GM12874 (cell line): Measurements from ENCODE around the gene AIRE.

Experiments
- TF ChIP-seq, protein P1 (sequence below): IDR thresholded peaks from 2 replicates; pipeline ENCODE4 v1.5.1; 2011; ENCODE audit warnings: low read depth, mild to moderate bottlenecking, control low read depth, low read length, moderate library complexity; ENCODE audit not compliant: insufficient read depth

AIRE gene

DNA sequence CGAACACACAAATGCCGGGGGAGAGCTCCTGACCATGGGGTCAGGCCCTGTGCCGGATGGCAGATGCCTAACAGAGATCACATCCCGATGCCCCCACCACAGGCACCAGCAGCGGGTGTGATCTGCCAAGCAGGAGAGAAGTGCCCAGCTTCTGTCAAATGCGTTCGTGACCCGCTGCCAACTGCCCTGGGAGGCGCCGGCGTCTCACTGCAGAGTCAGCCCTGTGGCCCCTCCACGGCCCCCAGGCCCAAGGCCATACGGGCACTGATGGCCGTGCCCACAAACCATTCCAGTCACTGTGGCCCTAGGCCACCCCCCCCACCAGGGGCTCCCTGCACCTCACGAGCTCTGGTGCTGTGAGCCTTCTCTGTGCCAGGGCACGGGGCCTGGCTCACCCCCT, 45.5 kb downstream of the AIRE start:
- TF ChIP-seq, protein P1, sequence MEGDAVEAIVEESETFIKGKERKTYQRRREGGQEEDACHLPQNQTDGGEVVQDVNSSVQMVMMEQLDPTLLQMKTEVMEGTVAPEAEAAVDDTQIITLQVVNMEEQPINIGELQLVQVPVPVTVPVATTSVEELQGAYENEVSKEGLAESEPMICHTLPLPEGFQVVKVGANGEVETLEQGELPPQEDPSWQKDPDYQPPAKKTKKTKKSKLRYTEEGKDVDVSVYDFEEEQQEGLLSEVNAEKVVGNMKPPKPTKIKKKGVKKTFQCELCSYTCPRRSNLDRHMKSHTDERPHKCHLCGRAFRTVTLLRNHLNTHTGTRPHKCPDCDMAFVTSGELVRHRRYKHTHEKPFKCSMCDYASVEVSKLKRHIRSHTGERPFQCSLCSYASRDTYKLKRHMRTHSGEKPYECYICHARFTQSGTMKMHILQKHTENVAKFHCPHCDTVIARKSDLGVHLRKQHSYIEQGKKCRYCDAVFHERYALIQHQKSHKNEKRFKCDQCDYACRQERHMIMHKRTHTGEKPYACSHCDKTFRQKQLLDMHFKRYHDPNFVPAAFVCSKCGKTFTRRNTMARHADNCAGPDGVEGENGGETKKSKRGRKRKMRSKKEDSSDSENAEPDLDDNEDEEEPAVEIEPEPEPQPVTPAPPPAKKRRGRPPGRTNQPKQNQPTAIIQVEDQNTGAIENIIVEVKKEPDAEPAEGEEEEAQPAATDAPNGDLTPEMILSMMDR, result no peak

- TF ChIP-seq, protein P1, result no peak
Measured at GRCh38 chr21:44331650-44332307, 46.1 kb downstream of the AIRE start.

- TF ChIP-seq, protein P1, result no peak
Measured at GRCh38 chr21:44332383-44332782, 46.7 kb downstream of the AIRE start.

GRCh38 chr21:44332965-44333364, 47.3 kb downstream of the AIRE start:
- TF ChIP-seq, protein P1, result no peak

DNA sequence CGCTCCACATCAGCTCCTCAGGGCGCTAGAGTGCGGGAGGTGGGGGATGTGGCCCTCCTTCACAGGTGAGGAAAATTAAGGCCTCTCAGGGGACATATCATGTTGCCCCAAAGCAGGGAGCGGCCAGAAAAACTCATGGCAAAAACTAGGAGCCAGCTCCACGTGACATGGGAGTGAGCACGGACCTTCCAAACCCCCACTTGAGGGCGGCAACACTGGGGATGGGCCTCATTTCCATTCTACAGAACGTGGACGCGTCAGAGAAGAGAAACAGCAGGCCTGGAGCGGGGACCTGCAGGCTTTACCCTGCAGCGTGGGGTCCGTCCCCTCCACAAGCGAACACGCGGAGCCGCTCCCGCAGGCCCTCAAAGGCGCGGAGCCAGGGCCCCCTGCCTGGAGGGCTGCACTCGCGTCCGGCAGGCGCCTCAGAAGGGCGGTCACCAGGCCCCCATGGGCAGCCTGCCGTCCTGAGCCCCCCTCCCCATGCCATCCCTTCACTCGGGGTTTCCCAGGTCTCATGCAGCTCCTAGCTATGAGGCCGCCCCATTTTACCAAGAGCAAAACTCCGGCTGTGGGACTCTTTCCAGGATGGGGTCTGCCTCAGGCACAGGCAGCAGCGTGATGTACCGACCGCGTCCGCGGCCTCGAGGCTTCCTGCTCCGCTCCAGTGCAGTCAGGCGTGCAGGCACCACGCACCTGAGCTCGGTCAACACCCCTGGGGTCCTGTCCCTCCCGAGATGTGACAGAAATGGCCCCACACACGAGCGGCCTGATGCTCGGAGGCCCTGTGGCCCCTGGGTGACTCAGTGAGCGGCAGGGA, 48.0 kb downstream of the AIRE start:
- TF ChIP-seq, protein P1, result no peak

DNA sequence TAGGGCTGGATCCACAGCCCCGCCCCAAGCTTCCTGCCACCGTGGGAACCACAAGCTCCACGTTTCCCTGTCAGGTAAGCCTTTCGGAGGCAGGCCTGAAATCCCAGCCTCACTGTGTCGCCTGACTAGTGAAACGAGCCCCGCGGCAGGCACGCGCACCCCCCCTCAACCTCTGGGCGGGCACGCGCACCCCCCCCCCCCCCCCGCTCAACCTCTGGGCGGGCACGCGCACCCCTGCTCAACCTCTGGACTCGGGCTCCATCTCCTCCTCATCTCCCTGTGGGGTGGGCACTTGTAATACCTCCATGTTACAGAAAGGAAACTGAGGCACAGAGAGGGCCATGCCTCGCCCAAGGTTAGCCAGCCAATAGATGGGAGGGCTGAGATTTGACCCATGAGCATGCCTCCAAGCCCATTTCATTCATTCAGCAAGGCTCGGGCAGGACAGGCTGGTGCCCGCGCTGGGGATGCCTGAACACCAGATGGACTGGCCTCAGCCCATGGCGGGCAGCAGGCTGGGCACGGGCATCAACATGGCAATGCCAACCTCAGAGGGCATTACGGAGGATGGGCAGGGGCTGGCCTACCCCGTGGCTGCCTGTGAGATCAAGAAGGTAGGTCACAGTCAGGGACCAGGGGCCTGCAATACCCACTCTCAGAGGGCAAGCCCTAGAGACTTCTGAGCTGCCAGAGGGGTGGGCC, 48.8 kb downstream of the AIRE start:
- TF ChIP-seq, protein P1, result no peak
